Measurements from ENCODE around the gene CYP4A22.
A peak's percentile ranks its signal among the peaks of the same experiment; 100 is the strongest.

Gene CYP4A22

GRCh38 chr1:47160716-47161115, 23.5 kb downstream of the CYP4A22 start:
- no peak for DNase-seq

- no peak for DNase-seq
Observed at GRCh38 chr1:47161298-47162040, 24.2 kb downstream of the CYP4A22 start.

GRCh38 chr1:47164552-47164951, 27.3 kb downstream of the CYP4A22 start:
- DNase-seq: no peak

- DNase-seq: no peak
Observed at GRCh38 chr1:47172782-47173181, 35.5 kb downstream of the CYP4A22 start.

- no peak for DNase-seq
Observed at GRCh38 chr1:47174656-47175020, 37.4 kb downstream of the CYP4A22 start.

GRCh38 chr1:47175227-47175934, 38.1 kb downstream of the CYP4A22 start:
- peak; percentile 32 to 66 for DNase-seq

- DNase-seq: no peak
Observed at GRCh38 chr1:47178020-47178419, 40.8 kb downstream of the CYP4A22 start.

GRCh38 chr1:47178654-47179016, 41.4 kb downstream of the CYP4A22 start:
- DNase-seq: no peak

- DNase-seq: peak; percentile 92 to 93
Observed at GRCh38 chr1:47179017-47179987, 42.1 kb downstream of the CYP4A22 start.

- no peak for DNase-seq
Observed at GRCh38 chr1:47179988-47180563, 42.8 kb downstream of the CYP4A22 start.

GRCh38 chr1:47180603-47181094, 43.4 kb downstream of the CYP4A22 start:
- no peak for DNase-seq

GRCh38 chr1:47181095-47181954, 44.1 kb downstream of the CYP4A22 start:
- DNase-seq: no peak

GRCh38 chr1:47181955-47182675, 44.9 kb downstream of the CYP4A22 start:
- no peak for DNase-seq

GRCh38 chr1:47182676-47183235, 45.5 kb downstream of the CYP4A22 start:
- DNase-seq: no peak

GRCh38 chr1:47183308-47184089, 46.3 kb downstream of the CYP4A22 start:
- DNase-seq: no peak

- no peak for DNase-seq
Observed at GRCh38 chr1:47184090-47184821, 47.0 kb downstream of the CYP4A22 start.

- no peak for DNase-seq
Observed at GRCh38 chr1:47184822-47185677, 47.8 kb downstream of the CYP4A22 start.

All from NCI-H2081 (cell line).